GM13977 (cell line): ENCODE results near the gene DPM2.

ENCODE experiments used
- DNase-seq: peaks from one replicate; pipeline ENCODE4 v3.0.0; 2012; ENCODE audit warnings: low spot score
- CTCF ChIP-seq: IDR thresholded peaks from 2 replicates; pipeline ENCODE4 v1.5.1; 2012; ENCODE audit warnings: mild to moderate bottlenecking, control low read depth; ENCODE audit not compliant: insufficient read depth; ENCODE audit errors: extremely low read depth, missing control alignments
- in situ Hi-C: fragments of 300-500 bp; cut with MboI; formaldehyde crosslinking; loops from one replicate; pipeline ENCODE4 v1.12.0; 2022; ENCODE audit warnings: low sequenced_read_pairs, low pct_unique_long_range_greater_than_20kb, mixed read lengths, inconsistent platforms; ENCODE audit not compliant: unreplicated experiment

DPM2 gene

DNA sequence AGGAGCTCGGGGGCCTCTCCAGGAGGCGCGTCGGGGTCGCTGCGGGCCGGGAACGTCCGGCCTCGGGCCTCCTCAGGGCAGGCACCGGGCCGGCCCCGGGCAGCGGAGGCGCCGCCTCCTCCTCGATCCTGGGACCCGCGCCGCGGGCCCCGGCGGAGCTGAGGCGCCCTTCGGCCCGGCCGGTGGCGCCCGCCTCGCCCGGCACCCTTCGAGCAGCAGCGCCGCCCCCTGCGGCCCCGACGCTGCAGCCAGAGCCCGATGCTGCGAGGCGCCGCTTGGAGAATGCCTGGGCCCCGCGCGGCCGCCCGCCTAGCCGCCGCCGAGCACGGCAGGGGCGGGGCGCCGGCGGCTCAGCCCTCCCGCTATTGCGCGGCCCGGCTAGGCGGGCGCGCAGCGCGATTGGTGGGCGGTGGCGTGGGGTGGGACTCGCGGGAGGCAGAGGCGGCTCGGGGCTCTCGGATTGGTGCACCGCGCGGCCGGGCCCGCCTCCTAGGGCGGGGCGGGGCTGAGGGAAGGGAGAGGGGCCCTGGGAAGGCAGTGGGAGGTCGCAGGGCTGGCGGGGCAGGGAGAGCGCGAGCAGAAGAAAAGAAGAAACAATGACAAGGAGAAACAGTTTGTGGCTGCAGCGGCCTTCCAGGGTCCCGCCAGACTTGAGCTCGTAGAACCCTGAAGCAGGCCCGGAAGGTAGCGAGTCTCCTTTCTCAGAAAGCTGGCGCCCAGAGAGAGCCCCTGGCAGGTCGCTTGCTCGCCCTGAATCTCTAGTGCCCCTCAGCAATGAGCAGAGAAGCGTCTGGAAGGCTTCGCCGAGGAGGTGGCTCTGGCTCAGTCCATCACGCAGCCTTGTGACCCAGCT, 43.3 kb upstream of the DPM2 start, which contains the start of gene EEIG1:
TSS of gene EEIG1 (minus strand) at position 284 of the 853 bp plus-strand sequence. CDS start 852 bp downstream, outside the sequence.
- TF ChIP-seq CTCF = no peak
- in situ Hi-C loops = no loop called here
- DNase-seq = peak; percentile 99

GRCh38 chr9:127980060-127980705, 42.5 kb upstream of the DPM2 start:
- DNase-seq = no peak
- in situ Hi-C loops = no loop called here
- no peak for TF ChIP-seq CTCF

DNA sequence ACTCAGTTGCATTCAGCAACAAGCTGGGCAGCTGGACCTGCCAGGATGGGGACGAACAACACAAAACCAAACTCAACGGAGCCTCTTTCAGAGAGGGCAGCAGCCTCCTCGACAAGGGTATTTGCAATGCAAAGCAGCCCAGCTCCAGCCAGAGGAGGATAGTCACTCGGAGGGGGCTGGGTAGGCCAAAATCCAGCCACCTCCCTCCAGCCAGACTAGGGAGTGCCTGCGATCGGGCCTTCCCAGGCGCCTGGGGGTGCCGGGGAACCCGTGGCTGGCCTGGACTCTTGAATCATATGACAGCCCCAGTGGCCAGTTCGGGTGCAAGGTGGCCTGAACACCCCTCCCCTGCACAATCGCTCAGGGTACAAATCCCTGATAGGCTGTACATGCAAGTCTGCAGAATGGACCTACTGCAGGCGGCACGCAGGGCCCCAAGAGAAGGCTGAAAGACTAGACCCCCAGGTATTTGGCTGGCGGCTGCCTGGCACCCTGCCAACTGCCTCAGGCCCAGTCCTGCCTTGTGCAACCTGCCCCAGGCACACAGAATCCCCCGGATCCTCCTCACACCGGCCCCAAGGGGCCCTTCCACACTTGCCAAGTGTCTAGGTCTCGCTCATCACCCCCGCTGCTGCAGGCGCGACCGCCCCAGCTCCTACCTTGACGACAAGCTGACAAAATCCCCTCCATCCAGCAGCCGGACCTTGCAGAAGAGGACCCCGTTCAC, 41.8 kb upstream of the DPM2 start:
- DNase-seq = peak; percentile 74
- no peak for TF ChIP-seq CTCF
- in situ Hi-C loops = no loop called here

DNA sequence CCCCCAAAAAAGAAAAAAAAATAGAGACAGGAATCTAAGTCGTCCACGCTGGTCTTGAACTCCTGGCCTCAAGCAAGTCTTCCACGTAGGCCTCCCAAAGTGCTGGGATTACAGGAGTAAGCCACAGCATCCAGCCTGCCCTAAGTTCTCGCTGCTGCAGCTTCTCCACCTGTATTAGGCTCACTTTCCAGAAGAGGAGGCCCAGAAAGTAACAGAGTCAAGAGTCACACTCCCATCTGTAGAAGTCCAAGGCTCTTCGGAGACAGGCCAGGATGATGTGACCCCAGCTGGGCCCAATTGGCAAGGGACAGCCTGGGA, 41.3 kb upstream of the DPM2 start:
- no peak for DNase-seq
- no peak for TF ChIP-seq CTCF
- in situ Hi-C loops = no loop called here

DNA sequence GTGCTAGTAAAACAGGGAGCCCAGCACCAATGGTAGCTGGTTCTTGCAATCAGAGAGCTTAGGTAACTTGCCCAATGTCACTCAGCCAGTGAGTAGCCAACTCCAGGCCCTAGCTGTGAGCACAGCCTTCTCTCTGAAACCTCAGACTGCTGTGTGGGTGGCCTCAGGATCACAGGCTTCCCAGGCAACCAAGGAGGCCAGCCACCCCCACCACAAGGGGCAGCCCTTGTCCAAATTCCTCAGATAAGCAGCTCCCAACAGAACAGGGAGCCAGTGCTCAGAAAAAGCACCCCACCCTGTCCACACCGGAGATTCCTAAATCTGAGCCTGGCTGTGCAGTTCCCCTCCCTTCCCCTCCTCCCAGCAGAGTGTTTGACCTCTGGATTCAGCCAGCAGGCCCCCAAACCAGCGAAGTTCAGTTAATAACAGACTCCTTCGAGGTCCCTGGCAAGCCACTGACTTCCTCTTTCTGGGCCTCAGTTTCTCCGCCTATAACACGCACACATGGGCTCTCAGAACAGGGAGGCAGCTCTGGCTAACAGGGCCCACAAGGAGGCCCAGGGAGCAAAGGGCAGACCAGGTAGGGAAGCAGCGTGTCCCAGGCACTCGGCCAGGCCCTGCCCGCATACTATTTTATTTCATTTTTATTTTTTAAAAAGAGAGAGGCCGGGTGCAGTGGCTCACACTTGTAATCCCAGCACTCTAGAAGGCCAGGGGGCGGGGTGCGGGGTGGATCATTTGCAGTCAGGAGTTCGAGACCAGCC, 40.4 kb upstream of the DPM2 start:
- TF ChIP-seq CTCF = no peak
- DNase-seq = no peak
- in situ Hi-C loops = no loop called here
